Activated T-cell treated with anti-CD3 and anti-CD28 coated beads, Interleukin-2, amount 50 U/mL, for 48 hours (primary cell): ENCODE measurements around the gene FHOD3.
"Not testable (repeated sequence)": the region's sequence is repeated elsewhere in the genome, so short reads cannot be mapped to it uniquely, and the experiment has no call there.

Experiments used
- DNase-seq, 2 experiments: peaks; one replicate each; pipeline ENCODE4 v3.0.0-alpha.2; 2020

Gene FHOD3

GRCh38 chr18:36688020-36688965 lies 390.8 kb downstream of the FHOD3 start:
- peak; percentile 61 to 66 for DNase-seq

DNA sequence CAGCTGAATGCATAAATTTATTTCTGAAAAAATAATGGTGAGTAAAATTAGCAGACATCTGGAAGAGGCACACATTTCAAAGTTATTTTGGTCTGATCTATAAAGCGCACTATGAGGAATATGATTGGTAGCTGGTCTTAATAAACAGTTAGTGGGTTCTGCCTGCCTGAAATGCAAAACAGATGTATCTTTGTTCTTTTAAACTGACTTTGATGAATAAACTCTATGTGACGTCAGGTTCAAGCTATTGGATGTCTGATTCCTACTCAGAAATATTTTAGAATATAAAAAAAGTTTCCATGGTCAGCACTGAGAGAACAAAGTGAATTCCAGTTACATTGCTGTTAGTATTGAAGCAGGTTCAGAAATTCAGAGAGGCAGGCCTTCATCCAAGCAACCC lies 394.9 kb downstream of the FHOD3 start:
- no peak for DNase-seq

DNA sequence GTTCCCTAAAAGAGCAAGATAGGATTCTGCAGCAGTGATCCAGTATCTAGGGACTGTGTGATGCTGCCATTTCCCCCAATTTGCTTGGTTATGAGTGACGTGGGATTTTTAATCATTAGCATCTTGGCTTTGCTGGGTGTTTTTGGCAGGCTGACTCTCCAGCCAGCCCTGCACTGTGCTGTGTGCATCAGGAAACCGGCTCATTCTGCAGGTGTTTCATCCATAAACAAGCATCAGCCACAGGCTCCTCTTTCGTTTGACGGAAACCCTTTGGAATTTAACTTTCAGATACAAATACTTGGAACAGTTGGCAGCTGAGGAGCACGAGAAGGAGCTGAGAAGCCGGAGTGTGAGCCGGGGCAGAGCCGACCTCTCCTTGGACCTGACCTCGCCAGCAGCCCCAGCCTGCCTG lies 395.4 kb downstream of the FHOD3 start:
- DNase-seq: no peak

DNA sequence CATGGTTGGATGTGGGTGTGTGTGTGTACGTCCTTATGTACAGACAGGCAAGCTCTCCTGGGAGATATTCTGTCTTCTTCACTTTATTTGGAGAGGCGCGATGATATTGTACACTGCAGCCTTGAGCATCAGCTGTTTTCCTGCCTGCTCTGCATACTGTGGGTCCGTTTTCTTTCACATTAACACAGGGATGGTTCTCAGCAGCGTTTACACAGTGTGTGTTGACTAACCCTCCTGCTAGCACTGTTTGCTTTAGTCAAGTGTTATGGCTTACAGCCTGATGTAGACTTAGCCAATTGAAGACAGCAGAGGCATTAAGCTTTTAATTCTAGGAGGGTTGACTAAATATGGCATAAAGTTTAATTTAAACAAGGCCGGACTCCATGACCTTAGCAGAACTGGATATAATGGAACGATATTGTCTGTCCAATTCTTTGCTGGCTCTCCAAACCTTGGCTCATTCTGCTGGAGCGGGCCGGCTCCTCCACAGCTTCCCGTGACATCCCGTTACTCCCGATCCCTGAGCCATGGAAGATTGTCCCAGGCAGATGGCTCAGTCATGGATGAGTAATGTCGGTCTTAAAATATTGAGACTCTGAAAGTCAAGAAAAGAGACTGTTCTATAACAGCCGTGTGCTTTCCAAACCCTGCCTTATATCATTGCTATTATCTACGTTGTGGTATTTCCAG lies 396.6 kb downstream of the FHOD3 start:
- DNase-seq: no peak

- DNase-seq: no peak
Observed at GRCh38 chr18:36695806-36696205, 398.3 kb downstream of the FHOD3 start.

- DNase-seq: no peak
Observed at GRCh38 chr18:36697905-36698304, 400.4 kb downstream of the FHOD3 start.

DNA sequence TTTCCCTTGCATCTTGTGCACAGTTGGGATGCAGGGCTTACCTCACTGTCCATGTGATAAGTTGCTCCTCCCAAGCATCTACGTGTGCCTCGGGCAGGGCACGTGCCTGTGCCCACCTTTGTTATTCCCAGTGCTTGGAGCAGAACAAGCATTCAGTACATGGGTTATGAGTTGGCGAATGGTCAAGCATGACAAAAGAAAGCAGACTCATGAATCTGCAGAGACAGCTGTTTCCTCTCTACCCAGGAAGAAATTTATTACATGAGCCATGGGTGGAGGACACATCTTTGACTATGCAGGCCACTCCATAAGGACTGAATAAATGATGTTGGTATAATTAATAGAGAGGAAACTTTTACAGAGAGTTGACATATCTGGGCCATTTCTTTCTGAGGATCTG lies 403.4 kb downstream of the FHOD3 start:
- no peak for DNase-seq

DNA sequence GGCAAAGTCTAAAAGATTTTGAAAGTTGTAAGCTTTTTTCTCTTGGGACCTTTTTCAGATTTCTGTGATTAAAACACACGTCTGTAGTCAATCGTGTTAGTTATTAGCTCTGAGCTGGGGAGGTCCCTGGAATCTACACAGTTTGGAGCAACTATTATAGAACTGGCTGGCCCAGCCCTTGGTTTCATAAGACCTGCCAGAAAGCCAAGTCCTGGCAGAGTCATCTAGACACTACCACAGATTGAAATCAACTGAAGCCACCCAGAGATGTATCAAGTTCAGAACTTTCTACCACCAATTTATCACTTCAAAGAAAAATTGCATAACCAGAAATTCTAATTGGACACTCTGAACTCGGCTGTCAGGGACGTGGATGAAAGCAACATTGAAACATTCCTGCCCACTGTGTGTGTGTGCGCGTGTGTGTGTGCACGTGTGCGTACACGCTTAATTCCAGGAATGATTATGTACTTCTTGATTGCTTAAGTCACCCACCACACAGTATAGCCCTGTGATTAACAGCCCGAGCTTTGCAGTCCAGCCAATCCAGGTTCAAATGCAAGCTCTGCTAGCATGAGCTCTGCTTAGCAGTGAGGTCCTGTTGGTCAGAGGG lies 405.0 kb downstream of the FHOD3 start:
- no peak for DNase-seq

- no peak for DNase-seq
Observed at GRCh38 chr18:36704156-36704555, 406.6 kb downstream of the FHOD3 start.

GRCh38 chr18:36706134-36706881 lies 408.8 kb downstream of the FHOD3 start:
- no peak for DNase-seq

DNA sequence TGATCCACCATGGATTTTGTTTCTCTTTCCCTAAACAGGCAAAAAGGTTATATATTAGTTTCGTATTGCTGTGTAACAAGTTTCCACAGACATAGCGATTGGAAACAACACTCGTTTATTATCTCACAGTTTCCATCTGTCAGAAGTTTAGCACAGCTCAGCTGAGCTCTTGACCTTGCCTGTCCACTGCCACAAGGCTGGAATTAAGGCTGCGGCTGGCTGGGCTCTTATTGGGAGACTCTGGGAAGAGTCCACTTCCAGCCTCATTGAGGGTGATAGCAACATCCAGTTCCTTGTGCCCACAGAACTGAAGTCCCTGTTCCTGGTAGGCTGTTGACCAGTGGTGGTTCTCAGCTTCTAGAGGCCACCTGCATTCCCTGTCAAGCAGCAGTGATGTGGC lies 410.9 kb downstream of the FHOD3 start:
- DNase-seq: no peak

GRCh38 chr18:36709315-36709714 lies 411.8 kb downstream of the FHOD3 start:
- no peak for DNase-seq

- DNase-seq: no peak
Observed at GRCh38 chr18:36711014-36711725, 413.7 kb downstream of the FHOD3 start.

DNA sequence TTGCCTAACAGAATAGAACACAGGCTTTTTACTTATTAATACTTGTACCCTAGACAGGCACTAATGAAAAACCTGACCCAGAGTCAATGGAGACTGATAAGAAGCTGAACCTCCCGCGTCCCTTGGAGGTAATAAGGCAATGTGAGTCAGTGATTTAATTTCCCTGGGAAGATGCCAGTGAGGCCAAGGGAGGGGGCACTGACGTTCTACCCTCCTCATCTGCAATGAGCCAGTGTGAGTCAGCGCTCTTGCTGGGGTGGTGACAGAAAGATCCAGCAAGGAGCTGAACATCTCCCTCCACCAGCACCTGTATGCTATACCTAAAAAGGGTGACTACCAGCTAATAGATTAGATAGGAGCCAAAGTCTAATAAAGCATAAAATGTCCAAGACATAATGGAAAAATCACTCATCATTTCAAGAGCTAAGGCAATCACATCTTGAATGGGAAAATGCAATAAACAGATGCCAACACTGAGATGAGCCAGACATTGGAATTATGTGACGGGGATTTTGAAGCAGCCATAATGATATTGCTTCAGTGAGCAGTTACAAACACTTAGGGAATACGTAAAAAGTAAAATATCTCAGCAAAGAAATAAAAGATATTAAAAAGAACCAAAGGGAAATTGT lies 414.4 kb downstream of the FHOD3 start:
- no peak for DNase-seq

GRCh38 chr18:36714476-36714875 lies 417.0 kb downstream of the FHOD3 start:
- DNase-seq: no peak

DNA sequence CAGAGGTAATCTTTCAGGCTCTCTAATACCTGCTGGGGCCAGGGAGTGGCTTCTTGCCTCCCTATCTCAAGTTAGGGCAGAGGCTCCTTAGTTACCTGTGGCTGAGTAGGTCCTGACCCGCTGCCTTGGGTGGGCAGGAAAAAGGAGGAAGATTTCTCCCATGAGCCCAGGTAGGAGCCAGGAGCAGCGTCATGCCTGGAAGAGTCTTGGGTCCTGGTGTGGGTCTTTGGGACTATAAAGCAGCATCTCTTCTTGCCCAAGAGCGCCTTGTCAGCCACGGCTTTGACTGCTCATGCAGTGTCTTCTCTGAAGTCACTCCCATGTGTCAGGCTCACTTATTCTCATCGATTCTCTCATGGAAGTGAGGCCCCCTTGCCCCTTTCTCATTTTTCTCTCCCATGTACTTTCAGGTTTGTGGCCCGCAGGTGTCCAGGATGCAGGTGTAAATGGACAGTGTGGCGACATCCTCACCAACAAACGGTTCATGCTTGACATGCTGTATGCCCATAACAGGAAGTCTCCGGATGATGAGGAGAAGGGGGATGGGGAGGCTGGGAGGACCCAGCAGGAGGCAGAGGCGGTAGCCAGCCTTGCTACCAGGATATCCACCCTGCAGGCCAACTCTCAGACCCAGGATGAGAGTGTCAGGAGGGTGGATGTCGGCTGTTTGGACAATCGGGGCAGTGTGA lies 420.1 kb downstream of the FHOD3 start:
- no peak for DNase-seq

DNA sequence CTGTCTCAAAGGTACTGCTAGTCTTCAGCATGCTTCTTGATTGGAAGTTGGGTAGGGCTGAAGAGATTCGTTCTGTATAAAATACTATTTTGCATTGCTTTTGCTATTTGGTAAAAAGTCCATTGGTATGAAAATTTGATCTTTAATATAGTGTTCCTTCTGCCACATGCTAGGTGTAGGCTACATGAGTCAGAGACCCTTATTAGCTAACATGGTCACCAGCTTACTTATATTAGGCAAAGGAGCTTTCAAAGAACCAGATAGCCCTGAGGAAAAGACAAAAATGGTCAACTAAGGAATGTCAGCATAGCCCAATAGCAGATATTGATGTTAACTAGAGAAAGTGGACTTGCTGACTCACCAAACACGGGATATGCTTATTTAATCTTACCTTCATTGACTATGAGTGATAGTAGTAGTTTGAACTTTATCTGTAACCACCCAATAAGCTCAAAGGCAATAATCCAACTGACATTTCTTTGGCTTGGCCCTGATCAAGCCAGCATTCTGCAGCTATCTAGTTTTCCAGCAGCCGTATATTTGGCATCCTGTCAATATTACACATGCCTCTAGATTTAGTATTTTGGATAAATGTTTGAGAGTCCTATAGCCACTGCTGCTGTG lies 421.3 kb downstream of the FHOD3 start:
- DNase-seq: no peak

- no peak for DNase-seq
Observed at GRCh38 chr18:36719630-36720029, 422.1 kb downstream of the FHOD3 start.

GRCh38 chr18:36721351-36721750 lies 423.8 kb downstream of the FHOD3 start:
- not testable (repeated sequence) for DNase-seq

DNA sequence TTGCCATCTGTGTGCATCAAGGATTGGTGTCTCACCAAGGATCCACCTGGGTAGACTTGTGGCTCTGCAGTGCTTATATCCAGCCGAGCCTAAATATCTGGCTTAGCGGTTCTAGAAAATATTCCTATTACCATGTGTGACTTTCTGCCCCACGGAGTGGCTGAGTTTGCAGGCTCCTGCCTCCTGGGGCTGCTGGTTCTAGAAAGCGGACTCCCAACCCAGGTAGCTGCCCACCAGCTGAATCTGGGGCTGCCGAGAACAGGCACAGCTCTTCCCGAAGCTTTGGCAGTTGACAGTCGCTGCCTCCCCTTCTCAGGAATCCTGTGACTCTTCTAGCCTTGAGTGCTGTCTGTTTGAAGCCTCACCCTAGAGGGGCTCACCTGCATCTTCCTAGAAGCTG lies 426.7 kb downstream of the FHOD3 start:
- no peak for DNase-seq

DNA sequence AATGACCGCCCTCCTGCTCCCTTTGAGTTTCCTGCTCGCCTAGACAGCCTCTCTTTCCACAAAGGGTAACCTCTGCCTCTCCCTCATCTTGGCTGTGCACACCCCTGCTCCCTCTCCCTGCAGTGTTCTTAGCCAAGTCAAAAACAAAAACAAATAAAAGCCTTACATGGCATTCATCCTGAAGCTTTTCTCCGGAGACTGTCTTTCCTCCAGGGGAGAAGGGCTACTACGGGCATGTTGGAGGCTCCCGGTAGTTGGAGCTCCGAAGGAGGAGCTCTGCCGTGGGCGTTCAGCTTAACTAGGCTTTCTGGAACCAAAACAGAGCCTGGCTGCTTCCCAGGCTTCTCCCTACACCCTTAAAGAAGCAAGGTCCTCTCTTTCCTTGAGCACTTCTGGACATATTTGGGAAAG lies 427.1 kb downstream of the FHOD3 start:
- no peak for DNase-seq
